Mucosa of descending colon (tissue), 3 donors: ENCODE results near the gene PRKCE. TPM values are rescaled to one million over a fixed set of nuclear protein-coding genes. Genes with fewer than 3 reads are reported as not detected.
A peak's percentile ranks its signal among the peaks of the same experiment; 100 is the strongest.

ENCODE experiments used
- ATAC-seq: fragments of 200-7000 bp; cut with Tn5 transposase; one replicate; pipeline ENCODE4 v1.9.1; 2020; ENCODE audit warnings: mild to moderate bottlenecking, moderate library complexity
- DNase-seq, 3 donors: peaks; one replicate each; pipeline ENCODE4 v3.0.0-alpha.2; 2020
- H3K36me3 ChIP-seq: fragments of 200-600 bp; one replicate; pipeline ENCODE4 v1.8.0; 2021; ENCODE audit warnings: low read depth, mild to moderate bottlenecking
- H3K4me1 ChIP-seq: fragments of 200-600 bp; one replicate; pipeline ENCODE4 v1.8.0; 2021; ENCODE audit warnings: low read depth, mild to moderate bottlenecking
- H3K4me3 ChIP-seq: fragments of 200-600 bp; one replicate; pipeline ENCODE4 v1.8.0; 2021; ENCODE audit warnings: mild to moderate bottlenecking
- H3K9me3 ChIP-seq: fragments of 200-600 bp; one replicate; pipeline ENCODE4 v1.8.0; 2021; ENCODE audit warnings: mild to moderate bottlenecking
- CTCF ChIP-seq: fragments of 200-600 bp; IDR thresholded peaks from one replicate; pipeline ENCODE4 v1.8.0; 2022; ENCODE audit warnings: antibody characterized with exemption, mild to moderate bottlenecking
- intact Hi-C, 2 donors: fragments of 100-400 bp; cut with DNase I in 1 of 2; cut with micrococcal nuclease in 1 of 2; formaldehyde crosslinking; loops; one replicate each; pipeline versions ENCODE4 v1.11.0 to v1.11.1; 2022; cut with DNase I, micrococcal nuclease
- total RNA-seq, 3 donors: library from RNA; stranded (reverse); fragmentation: NEBNext Ultra II Directional in 2 of 3; extraction: Animal tissue kit (Norgen Biotek cat#: 25700) in 2 of 3; gene quantifications; one replicate each; pipeline versions ENCODE4 v1.2.1 to v1.2.4, GENCODE V29; 2021 to 2023
- donor health status: DM: no; HTN: no; CAD: no; lungs with moderate emphysema.
- donor health status: DM: no; HTN: no; CAD: no.
- donor health status: DM: no; HTN: yes; CAD: no.

Gene PRKCE
- total RNA-seq, 3 donors from 2014 or later, result 24.5 to 52.0 (median 32.7) TPM

DNA sequence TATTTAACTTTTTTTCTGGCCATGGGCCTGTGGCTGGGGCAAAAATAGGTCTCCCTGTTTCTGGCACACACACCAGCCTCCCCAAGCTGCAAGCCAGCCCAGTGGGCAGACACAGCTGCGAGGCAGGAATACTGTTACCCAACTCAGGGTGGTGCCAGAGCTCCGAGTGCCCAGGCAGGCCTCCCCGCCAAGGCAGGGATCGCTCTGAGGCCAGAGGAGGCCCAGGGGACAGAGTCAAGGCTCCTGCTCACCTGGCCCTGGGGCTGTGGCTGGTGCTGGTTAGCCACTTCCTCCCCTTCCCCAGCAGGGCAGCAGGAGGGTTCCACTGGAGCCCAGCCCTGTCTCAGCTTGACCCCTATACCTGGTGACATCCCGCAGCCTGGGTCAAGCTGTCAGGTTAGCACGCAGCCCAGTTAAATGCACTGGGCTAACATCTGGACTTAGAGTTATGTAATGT lies 578.7 kb downstream of the PRKCE start:
- H3K9me3 ChIP-seq, result no peaks in the 10 kb centered on the region
- H3K36me3 ChIP-seq, result no peaks in the 10 kb centered on the region
- TF ChIP-seq CTCF, result no peak
- intact Hi-C loops, result no loop called here
- ATAC-seq (peak; percentile 55), DNase-seq (peak in 1 of 3 donors; percentile 53)
- H3K4me1 ChIP-seq, result peaks cover 8% of the 10 kb centered on the region
- H3K4me3 ChIP-seq, result no peak overlapping the region

DNA sequence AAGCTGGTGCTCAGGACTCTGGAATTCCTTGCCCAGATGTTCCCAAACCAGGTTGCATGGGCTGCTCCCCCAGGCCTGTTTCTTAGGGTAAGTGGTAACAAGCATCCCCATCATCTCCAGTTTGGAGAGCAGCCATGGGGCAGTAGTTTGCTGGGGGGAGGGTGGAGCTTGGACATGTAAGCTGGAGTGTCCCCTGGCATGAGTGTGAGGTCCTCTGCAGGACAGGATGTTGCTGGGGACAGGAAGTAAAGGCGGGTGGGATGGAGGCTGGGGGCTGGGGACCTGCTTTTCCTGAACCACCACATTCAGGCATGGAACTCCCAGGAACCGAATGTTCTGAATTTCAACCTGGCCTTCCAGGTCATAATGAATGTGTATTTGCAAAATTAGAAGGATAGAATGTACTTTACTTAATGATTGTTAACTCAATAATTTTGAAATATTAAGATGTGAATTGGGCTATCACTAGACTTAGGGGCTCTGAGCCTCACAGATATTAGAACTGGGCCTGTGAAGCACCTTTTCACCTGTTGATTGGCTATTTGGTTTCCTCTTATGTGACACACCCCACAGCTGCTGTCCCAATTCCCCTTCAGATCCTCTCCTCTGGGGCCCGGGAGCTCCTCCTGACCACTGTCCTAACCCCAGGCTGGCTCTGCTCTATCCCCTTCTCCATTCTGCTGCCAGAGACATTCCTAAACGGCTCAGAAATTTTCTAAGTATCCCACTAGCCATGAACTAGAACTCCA lies 579.4 kb downstream of the PRKCE start:
- no peak for ATAC-seq
- Histone ChIP-seq H3K9me3 (no peaks in the 10 kb centered on the region), H3K4me1 (peaks cover 7% of the 10 kb centered on the region), H3K36me3 (no peaks in the 10 kb centered on the region), H3K4me3 (no peak overlapping the region)
- intact Hi-C loops, result no loop called here
- DNase-seq, result no peak
- no peak for TF ChIP-seq CTCF

GRCh38 chr2:46231721-46232120 lies 580.2 kb downstream of the PRKCE start:
- no peaks in the 10 kb centered on the region for H3K36me3 ChIP-seq
- no peak for TF ChIP-seq CTCF
- intact Hi-C loops, result no loop called here
- DNase-seq, result no peak
- H3K9me3 ChIP-seq, result no peaks in the 10 kb centered on the region
- H3K4me1 ChIP-seq, result peaks cover 8% of the 10 kb centered on the region
- H3K4me3 ChIP-seq, result no peak overlapping the region
- ATAC-seq, result no peak

DNA sequence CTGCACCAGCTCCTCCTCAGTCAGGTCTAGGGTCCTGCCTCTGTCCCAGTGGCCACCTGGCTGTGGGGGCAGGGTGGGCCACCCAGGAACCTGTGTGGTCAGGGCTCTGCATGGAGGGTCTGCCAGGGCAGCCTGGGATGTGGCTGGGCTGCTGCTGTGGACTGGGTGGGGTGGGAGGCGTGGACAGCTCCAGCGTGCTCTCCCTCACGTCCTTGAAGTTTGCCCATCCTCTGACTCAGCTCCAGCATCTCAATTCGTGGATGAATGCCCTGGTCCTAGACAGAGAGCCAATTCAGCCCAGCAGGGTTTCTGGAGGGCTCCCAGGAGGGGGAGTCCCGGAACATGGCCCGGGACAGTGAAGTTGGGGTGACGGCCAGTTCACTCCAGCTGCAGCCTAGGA lies 581.4 kb downstream of the PRKCE start:
- ATAC-seq, result no peak
- intact Hi-C loops, result no loop called here
- no peak for TF ChIP-seq CTCF

DNA sequence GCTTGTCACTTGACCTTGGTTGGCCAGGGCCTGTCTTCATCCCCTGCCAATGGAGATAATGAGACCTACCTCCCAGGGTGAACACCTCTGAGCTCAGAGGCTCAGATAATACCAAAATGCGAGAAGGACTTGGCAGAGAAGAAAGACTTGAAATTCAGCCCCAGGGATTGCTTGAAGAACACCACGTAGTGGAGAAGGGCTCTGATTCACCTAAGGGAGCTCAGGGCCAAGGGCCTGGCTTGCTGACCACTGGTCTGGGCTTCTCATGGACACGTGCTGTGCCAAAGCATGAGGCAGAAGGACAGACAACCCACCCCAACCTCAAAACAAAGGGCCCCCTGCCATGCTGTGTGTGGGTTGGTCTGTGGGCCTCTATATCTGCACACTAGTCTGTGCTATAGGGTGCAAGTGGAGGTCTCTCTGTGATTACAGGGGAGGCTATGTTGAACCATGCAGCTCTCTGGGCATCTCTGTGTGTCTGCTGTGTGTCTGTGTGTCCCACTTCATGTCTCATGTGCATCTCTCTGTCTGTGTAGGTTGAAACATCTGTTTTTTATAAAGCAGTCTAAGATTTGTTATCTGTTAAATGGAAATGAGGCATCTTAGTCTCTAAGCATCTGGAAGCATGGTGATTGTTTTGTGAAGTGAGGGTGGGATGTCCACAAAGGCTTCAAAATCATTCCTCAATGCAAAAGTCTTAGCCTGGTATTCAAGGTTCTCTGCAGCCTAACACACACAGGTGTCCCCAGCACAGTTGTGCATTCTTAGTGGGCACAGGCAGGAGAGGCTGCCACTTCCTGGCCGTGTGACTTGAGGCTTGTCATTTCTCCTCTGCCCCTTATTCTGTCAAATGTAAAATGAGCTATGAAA lies 584.8 kb downstream of the PRKCE start:
- no peak for DNase-seq
- Histone ChIP-seq H3K36me3 (no peaks in the 10 kb centered on the region), H3K9me3 (no peaks in the 10 kb centered on the region), H3K4me1 (peaks cover 9% of the 10 kb centered on the region), H3K4me3 (no peak overlapping the region)
- no peak for TF ChIP-seq CTCF
- intact Hi-C loops, result no loop called here
- ATAC-seq, result peak; percentile 37

More for the DNA sequence above, 581.4 kb downstream of the PRKCE start:
- H3K4me3 ChIP-seq, result no peak overlapping the region
- DNase-seq, result no peak
- H3K36me3 ChIP-seq, result no peaks in the 10 kb centered on the region
- H3K4me1 ChIP-seq, result peaks cover 12% of the 10 kb centered on the region
- no peaks in the 10 kb centered on the region for H3K9me3 ChIP-seq
